ENCODE data around the gene STMN1.

The STMN1 gene

DNA sequence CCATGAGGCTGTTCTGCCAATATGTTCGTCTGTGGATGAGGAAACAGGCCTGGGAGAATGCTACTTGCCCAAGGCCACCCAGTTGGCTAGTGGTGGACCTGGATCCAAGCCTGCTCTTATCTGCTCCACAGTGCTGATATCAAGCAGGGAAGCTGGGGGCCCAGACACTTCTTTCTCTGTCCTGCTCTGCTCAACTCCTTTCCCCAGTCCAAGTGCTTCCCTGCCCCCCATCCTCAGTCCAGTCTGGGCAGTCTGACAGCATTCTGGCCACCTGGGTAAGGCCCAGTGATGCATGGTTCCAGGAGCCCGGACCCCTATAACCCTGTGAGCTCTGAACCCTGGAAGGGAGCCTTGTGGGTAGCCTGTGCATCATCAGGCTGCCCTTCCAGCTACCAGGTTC is 26.5 kb downstream of the STMN1 start:
- no peak for DNase-seq
- Histone ChIP-seq H3K36me3 (ENCODE audit: control insufficient read depth, insufficient read depth, low read length) (no peaks in the 10 kb centered on the region), H3K27me3 (replicated peaks; ENCODE audit: control insufficient read depth, insufficient read depth, low read length, poor library complexity, severe bottlenecking) (no peaks in the 10 kb centered on the region), H3K4me3 (ENCODE audit: insufficient read depth, low read depth, low read length, poor library complexity, severe bottlenecking) (no peak overlapping the region), H3K9me3 (ENCODE audit: control insufficient read depth, low read length) (no peaks in the 10 kb centered on the region), H3K27ac (ENCODE audit: insufficient read depth, low read length, poor library complexity, severe bottlenecking) (no peak overlapping the region), H3K4me1 (ENCODE audit: control insufficient read depth, insufficient read depth, low read length, poor library complexity, severe bottlenecking) (peaks cover 5% of the 10 kb centered on the region)

DNA sequence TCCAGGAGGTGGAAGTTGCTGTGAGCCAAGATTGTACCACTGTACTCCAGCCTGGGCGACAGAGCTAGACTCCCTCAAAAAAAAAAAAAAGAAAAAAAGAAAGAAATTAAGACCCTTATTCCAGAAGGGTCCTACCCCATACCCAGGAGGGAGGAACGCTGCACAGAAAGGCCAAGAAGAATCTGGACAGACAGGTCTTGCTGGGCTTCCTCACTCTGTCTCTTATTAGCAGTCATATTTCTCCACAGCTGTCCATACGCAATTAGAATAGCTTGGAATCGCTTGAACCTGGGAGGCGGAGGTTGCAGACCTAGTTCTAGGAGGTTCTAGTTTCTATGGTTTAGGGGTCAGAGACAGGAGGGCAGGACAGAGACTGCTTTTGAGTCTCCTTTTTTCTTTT is 27.5 kb downstream of the STMN1 start:
- Histone ChIP-seq H3K27me3 (replicated peaks; ENCODE audit: control insufficient read depth, insufficient read depth, low read length, poor library complexity, severe bottlenecking) (no peaks in the 10 kb centered on the region), H3K4me1 (ENCODE audit: control insufficient read depth, insufficient read depth, low read length, poor library complexity, severe bottlenecking) (peaks cover 10% of the 10 kb centered on the region), H3K9me3 (ENCODE audit: control insufficient read depth, low read length) (no peaks in the 10 kb centered on the region), H3K27ac (ENCODE audit: insufficient read depth, low read length, poor library complexity, severe bottlenecking) (no peak overlapping the region), H3K36me3 (ENCODE audit: control insufficient read depth, insufficient read depth, low read length) (no peaks in the 10 kb centered on the region), H3K4me3 (ENCODE audit: insufficient read depth, low read depth, low read length, poor library complexity, severe bottlenecking) (no peak overlapping the region)
- DNase-seq = no peak

DNA sequence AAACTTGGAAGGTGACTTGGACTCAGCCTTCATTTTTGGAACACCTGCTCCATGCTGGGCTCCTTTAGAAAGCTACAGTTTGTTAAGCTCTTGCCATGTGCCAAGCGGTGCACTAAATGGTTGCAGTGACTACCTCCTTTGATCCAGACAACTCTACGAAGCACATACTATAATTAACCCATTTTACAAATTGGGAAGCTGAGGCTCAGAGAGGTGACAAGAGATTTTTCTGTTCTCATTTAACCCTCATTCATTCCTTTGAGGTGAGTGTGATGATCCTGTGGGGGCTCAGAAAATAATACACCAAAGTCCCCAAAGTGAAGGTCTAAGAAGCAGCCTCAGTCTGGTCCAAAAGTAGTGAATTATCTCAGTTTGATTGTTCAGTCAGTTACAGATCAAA is 29.1 kb downstream of the STMN1 start:
- no peak for DNase-seq
- Histone ChIP-seq H3K36me3 (ENCODE audit: control insufficient read depth, insufficient read depth, low read length) (no peaks in the 10 kb centered on the region), H3K9me3 (ENCODE audit: control insufficient read depth, low read length) (no peaks in the 10 kb centered on the region), H3K4me1 (ENCODE audit: control insufficient read depth, insufficient read depth, low read length, poor library complexity, severe bottlenecking) (peaks cover 10% of the 10 kb centered on the region), H3K27ac (ENCODE audit: insufficient read depth, low read length, poor library complexity, severe bottlenecking) (no peak overlapping the region), H3K4me3 (ENCODE audit: insufficient read depth, low read depth, low read length, poor library complexity, severe bottlenecking) (no peak overlapping the region), H3K27me3 (replicated peaks; ENCODE audit: control insufficient read depth, insufficient read depth, low read length, poor library complexity, severe bottlenecking) (no peaks in the 10 kb centered on the region)

DNA sequence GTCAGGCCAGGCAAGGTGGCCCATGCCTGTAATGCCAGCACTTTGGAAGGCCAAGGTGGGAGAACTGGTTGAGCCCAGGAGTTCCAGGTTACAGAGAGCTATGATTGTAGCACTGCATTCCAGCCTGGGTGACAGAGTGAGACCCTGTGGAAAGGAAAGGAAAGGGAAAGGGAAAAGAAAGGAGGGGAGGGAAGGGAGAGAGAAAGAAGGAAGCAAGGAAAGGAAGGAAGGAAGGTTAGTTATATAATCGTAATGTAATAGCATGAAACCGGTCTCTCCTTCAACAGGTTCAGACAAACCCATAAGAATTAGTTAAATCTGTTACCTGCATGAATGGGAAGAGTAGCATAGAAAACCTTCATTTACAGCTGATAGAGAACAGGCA is 29.5 kb downstream of the STMN1 start:
- no peaks in the 10 kb centered on the region for H3K36me3 ChIP-seq (ENCODE audit: control insufficient read depth, insufficient read depth, low read length)
- peaks cover 10% of the 10 kb centered on the region for H3K4me1 ChIP-seq (ENCODE audit: control insufficient read depth, insufficient read depth, low read length, poor library complexity, severe bottlenecking)
- H3K27ac ChIP-seq (ENCODE audit: insufficient read depth, low read length, poor library complexity, severe bottlenecking) = no peak overlapping the region
- H3K4me3 ChIP-seq (ENCODE audit: insufficient read depth, low read depth, low read length, poor library complexity, severe bottlenecking) = no peak overlapping the region
- H3K27me3 ChIP-seq (replicated peaks; ENCODE audit: control insufficient read depth, insufficient read depth, low read length, poor library complexity, severe bottlenecking) = no peaks in the 10 kb centered on the region
- no peak for DNase-seq
- H3K9me3 ChIP-seq (ENCODE audit: control insufficient read depth, low read length) = no peaks in the 10 kb centered on the region

DNA sequence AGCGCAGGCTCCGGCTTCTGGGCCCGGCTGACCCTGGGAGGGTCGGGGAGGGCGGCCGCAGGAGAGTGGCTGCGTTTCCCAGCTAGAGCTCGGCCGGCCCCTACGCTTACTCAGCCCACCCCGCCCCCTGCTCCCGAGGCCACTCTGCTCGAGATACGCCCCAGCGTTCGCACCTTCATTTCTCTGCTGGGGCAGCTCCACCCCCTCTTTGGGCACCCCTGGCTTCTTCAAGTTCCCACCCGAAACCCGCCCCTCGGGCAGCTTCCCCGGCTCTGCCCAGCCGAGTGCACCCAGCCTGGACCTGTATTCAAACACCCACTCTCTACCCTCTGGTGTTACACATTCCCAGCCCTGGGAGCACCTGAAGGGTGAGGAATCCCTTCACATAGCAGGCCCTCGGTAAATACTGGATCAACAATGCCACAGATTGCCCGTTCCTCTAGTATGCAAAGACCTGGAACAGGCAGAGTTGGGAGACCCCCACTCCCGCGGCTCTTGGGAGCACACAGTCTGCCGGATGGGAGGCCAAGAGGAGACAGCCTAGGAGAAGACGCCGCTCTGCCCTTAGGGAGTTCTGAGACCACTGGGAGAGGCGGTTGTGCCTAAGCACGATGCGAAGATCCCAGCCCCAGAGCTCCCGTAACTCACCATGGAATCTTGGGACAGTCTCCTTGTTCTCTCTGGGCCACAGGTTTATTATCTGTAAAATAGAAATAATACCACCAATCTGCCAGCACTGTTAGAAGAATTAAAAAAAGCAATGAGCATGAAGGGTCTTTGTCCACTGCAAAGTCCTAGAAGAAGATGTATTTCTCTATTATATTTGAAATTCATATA is 30.1 kb downstream of the STMN1 start:
- H3K27ac ChIP-seq (ENCODE audit: insufficient read depth, low read length, poor library complexity, severe bottlenecking) = peak overlapping the region; percentile 11
- H3K27me3 ChIP-seq (replicated peaks; ENCODE audit: control insufficient read depth, insufficient read depth, low read length, poor library complexity, severe bottlenecking) = no peaks in the 10 kb centered on the region
- DNase-seq = no peak
- H3K36me3 ChIP-seq (ENCODE audit: control insufficient read depth, insufficient read depth, low read length) = no peaks in the 10 kb centered on the region
- H3K4me1 ChIP-seq (ENCODE audit: control insufficient read depth, insufficient read depth, low read length, poor library complexity, severe bottlenecking) = peaks cover 10% of the 10 kb centered on the region
- H3K4me3 ChIP-seq (ENCODE audit: insufficient read depth, low read depth, low read length, poor library complexity, severe bottlenecking) = peak overlapping the region; percentile 68
- no peaks in the 10 kb centered on the region for H3K9me3 ChIP-seq (ENCODE audit: control insufficient read depth, low read length)

DNA sequence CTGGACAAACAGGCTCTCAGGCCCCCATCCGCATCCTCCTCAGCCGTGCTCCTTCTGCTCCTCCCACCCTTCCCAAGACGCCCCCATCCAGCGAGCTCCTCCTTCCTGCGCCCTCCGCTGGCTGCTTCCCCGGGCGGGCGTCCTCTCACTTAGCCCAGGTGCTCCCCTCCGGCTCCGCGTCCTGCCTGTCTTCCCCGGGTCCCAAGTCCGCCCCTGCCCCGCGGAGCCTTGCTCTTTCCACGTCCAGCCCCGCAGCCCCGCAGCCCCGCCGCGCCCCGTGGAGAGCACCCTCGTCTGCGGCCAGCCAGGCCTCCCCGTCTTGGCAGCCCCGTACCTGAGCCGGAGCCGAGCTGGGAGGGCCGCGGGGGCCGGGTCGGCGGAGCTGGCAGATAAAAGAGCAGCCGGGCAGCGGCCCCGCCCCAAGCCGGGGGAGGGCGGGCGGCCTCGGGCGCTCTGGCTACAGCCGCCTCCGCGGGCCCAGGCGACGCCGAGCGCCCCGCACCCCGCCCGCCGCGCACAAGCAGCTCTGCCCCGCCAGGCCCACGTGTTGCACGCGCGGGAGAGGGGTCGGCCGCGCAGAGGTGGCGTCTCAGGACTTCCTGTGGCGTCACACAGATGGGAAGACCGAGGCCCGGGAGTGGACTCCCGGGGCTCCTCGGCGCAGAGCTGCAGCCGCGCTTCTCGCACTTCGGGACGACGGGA is 30.9 kb downstream of the STMN1 start, which contains the start of gene PAQR7:
TSS of gene PAQR7 (minus strand) at position 555 of the 702 bp plus-strand sequence. CDS start 11,869 bp downstream, outside the sequence.
- Histone ChIP-seq H3K9me3 (ENCODE audit: control insufficient read depth, low read length) (no peaks in the 10 kb centered on the region), H3K4me3 (ENCODE audit: insufficient read depth, low read depth, low read length, poor library complexity, severe bottlenecking) (peak within 1 kb of the TSS; percentile 68), H3K27ac (ENCODE audit: insufficient read depth, low read length, poor library complexity, severe bottlenecking) (peak within 1 kb of the TSS; percentile 25), H3K27me3 (replicated peaks; ENCODE audit: control insufficient read depth, insufficient read depth, low read length, poor library complexity, severe bottlenecking) (no peaks in the 10 kb centered on the region), H3K4me1 (ENCODE audit: control insufficient read depth, insufficient read depth, low read length, poor library complexity, severe bottlenecking) (peaks cover 10% of the 10 kb centered on the region), H3K36me3 (ENCODE audit: control insufficient read depth, insufficient read depth, low read length) (no peaks in the 10 kb centered on the region)
- DNase-seq = peak; percentile 29 to 49 (median 44)

DNA sequence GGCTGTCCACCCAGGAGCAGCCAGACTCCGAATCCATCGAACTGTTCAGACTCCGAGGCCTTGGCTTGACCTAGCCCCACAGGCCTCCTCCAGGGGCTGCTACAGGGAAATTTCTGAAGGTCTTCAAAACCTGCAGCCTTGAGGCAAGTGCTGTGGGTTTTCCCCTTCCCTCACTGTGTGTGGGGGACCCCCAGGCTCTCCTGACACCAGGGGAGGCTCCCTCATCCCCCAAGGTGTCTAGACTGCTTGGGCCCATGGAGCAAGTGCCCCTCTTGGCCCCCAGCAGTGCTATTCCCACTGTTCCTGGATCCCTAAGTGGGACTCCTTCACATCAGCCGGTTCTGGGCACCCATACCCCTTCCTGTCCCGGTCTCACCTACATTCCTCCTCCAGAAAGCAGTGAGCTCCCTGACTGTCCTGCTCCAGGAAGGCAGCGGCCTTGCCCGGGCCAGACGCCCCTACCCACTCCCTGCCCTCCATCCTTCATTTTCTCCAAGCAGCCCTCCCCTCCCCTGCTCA is 31.5 kb downstream of the STMN1 start:
- no peaks in the 10 kb centered on the region for H3K9me3 ChIP-seq (ENCODE audit: control insufficient read depth, low read length)
- DNase-seq = no peak
- H3K27me3 ChIP-seq (replicated peaks; ENCODE audit: control insufficient read depth, insufficient read depth, low read length, poor library complexity, severe bottlenecking) = no peaks in the 10 kb centered on the region
- H3K36me3 ChIP-seq (ENCODE audit: control insufficient read depth, insufficient read depth, low read length) = no peaks in the 10 kb centered on the region
- peaks cover 10% of the 10 kb centered on the region for H3K4me1 ChIP-seq (ENCODE audit: control insufficient read depth, insufficient read depth, low read length, poor library complexity, severe bottlenecking)
- no peak overlapping the region for H3K27ac ChIP-seq (ENCODE audit: insufficient read depth, low read length, poor library complexity, severe bottlenecking)
- peak overlapping the region; percentile 68 for H3K4me3 ChIP-seq (ENCODE audit: insufficient read depth, low read depth, low read length, poor library complexity, severe bottlenecking)

DNA sequence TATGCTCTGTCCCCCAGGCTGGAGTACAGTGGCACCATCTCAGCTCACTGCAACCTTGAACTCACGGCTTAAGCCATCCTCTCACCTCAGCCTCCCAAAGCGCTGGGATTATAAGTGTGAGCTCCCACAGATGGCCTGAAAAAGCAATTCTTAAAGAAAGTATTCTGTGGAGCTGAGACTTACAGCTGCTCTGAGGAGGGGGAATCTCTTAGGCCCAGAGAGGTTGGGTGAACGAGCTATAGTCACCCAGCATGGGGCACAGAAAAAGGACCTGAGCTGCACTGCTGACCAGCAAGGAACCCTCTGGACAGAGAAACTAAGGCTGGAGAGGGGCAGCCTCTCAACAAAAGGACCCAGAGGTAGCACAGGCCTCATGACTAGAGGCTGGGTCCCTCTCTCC is 32.0 kb downstream of the STMN1 start:
- no peaks in the 10 kb centered on the region for H3K27me3 ChIP-seq (replicated peaks; ENCODE audit: control insufficient read depth, insufficient read depth, low read length, poor library complexity, severe bottlenecking)
- no peak overlapping the region for H3K4me3 ChIP-seq (ENCODE audit: insufficient read depth, low read depth, low read length, poor library complexity, severe bottlenecking)
- H3K27ac ChIP-seq (ENCODE audit: insufficient read depth, low read length, poor library complexity, severe bottlenecking) = no peak overlapping the region
- H3K4me1 ChIP-seq (ENCODE audit: control insufficient read depth, insufficient read depth, low read length, poor library complexity, severe bottlenecking) = peaks cover 10% of the 10 kb centered on the region
- no peaks in the 10 kb centered on the region for H3K36me3 ChIP-seq (ENCODE audit: control insufficient read depth, insufficient read depth, low read length)
- no peak for DNase-seq
- no peaks in the 10 kb centered on the region for H3K9me3 ChIP-seq (ENCODE audit: control insufficient read depth, low read length)

DNA sequence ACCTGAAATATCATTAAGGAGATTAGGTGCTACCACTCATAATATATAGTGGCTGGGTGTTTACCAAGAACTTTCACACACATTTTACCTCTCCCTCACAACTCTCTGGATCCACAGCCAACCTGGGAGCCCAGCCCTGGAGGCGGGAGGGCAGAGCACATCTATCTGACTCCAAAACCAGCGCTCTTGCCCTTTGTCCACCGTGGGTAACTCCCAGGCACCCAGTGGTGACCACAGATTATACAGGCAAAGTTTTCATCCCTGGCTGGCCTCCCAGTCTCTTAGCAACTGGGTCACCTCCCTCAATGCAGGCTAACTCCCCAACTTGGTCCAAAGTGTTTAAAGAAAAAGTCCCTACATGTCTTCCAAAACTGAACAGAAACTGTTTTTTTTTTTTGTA is 33.1 kb downstream of the STMN1 start:
- Histone ChIP-seq H3K27ac (ENCODE audit: insufficient read depth, low read length, poor library complexity, severe bottlenecking) (no peak overlapping the region), H3K4me3 (ENCODE audit: insufficient read depth, low read depth, low read length, poor library complexity, severe bottlenecking) (no peak overlapping the region), H3K27me3 (replicated peaks; ENCODE audit: control insufficient read depth, insufficient read depth, low read length, poor library complexity, severe bottlenecking) (no peaks in the 10 kb centered on the region), H3K4me1 (ENCODE audit: control insufficient read depth, insufficient read depth, low read length, poor library complexity, severe bottlenecking) (peaks cover 10% of the 10 kb centered on the region), H3K36me3 (ENCODE audit: control insufficient read depth, insufficient read depth, low read length) (no peaks in the 10 kb centered on the region), H3K9me3 (ENCODE audit: control insufficient read depth, low read length) (no peaks in the 10 kb centered on the region)
- DNase-seq = no peak

DNA sequence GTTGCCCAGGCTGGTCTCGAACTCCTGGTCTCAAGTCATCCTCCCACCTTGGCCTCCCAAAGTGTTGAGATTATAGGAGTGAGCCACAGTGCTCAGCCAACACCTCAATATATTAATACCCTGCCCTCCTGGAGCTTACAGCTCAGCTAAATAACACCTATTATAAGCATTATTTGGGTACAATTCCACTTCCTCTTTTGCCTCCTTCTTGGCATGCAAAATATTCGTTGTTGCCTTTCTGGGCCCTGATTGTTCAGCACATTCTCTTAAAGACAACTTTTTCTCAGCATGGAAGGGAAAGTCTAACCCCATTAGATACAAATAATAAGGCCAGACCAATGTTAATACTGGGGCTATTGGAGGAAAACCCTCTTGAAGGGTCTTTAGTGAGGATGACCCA is 33.5 kb downstream of the STMN1 start:
- H3K4me1 ChIP-seq (ENCODE audit: control insufficient read depth, insufficient read depth, low read length, poor library complexity, severe bottlenecking) = peaks cover 10% of the 10 kb centered on the region
- H3K36me3 ChIP-seq (ENCODE audit: control insufficient read depth, insufficient read depth, low read length) = no peaks in the 10 kb centered on the region
- DNase-seq = no peak
- H3K4me3 ChIP-seq (ENCODE audit: insufficient read depth, low read depth, low read length, poor library complexity, severe bottlenecking) = no peak overlapping the region
- no peaks in the 10 kb centered on the region for H3K27me3 ChIP-seq (replicated peaks; ENCODE audit: control insufficient read depth, insufficient read depth, low read length, poor library complexity, severe bottlenecking)
- no peak overlapping the region for H3K27ac ChIP-seq (ENCODE audit: insufficient read depth, low read length, poor library complexity, severe bottlenecking)
- H3K9me3 ChIP-seq (ENCODE audit: control insufficient read depth, low read length) = no peaks in the 10 kb centered on the region

All from effector memory CD4-positive, alpha-beta T cell (primary cell).